Measurements from ENCODE around the gene MICOS13.
A peak's percentile ranks its signal among the peaks of the same experiment; 100 is the strongest.

MICOS13 gene

DNA sequence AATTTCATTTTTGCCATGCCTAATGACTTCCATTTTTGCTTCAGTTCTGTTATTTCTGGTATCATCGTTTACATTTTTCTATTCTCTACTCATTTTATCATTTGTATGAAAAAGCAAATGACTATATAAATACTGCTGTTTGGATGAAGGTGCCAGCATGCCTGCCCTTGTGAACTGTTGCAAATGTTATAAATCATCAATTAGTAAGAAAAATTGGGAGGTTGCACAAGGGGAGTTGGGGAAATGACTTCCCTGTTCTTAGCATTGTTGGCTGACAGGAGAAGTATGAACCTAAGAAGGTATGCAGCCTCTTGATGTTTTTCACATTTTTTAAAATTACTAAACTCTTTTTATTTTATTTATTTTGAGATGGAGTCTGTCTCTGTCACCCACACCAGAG lies 42.3 kb downstream of the MICOS13 start:
- TF ChIP-seq, protein P1, sequence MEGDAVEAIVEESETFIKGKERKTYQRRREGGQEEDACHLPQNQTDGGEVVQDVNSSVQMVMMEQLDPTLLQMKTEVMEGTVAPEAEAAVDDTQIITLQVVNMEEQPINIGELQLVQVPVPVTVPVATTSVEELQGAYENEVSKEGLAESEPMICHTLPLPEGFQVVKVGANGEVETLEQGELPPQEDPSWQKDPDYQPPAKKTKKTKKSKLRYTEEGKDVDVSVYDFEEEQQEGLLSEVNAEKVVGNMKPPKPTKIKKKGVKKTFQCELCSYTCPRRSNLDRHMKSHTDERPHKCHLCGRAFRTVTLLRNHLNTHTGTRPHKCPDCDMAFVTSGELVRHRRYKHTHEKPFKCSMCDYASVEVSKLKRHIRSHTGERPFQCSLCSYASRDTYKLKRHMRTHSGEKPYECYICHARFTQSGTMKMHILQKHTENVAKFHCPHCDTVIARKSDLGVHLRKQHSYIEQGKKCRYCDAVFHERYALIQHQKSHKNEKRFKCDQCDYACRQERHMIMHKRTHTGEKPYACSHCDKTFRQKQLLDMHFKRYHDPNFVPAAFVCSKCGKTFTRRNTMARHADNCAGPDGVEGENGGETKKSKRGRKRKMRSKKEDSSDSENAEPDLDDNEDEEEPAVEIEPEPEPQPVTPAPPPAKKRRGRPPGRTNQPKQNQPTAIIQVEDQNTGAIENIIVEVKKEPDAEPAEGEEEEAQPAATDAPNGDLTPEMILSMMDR (IDR thresholded peaks at IDR 0.05; ENCODE audit: insufficient read depth, low read depth, low read length, missing control alignments) = no peak
- no peak overlapping the region for H3K4me3 ChIP-seq (ENCODE audit: low read depth, low read length)
- no peak for DNase-seq (ENCODE audit: low read depth)

GRCh38 chr19:5635427-5635826 lies 44.9 kb downstream of the MICOS13 start:
- DNase-seq (ENCODE audit: low read depth) = no peak
- TF ChIP-seq, protein P1 (IDR thresholded peaks at IDR 0.05; ENCODE audit: insufficient read depth, low read depth, low read length, missing control alignments) = no peak

GRCh38 chr19:5632657-5633056 lies 47.7 kb downstream of the MICOS13 start:
- TF ChIP-seq, protein P1 (IDR thresholded peaks at IDR 0.05; ENCODE audit: insufficient read depth, low read depth, low read length, missing control alignments) = no peak
- no peak overlapping the region for H3K4me3 ChIP-seq (ENCODE audit: low read depth, low read length)
- DNase-seq (ENCODE audit: low read depth) = no peak

More at GRCh38 chr19:5635427-5635826, 44.9 kb downstream of the MICOS13 start:
- H3K4me3 ChIP-seq (ENCODE audit: low read depth, low read length) = no peak overlapping the region

DNA sequence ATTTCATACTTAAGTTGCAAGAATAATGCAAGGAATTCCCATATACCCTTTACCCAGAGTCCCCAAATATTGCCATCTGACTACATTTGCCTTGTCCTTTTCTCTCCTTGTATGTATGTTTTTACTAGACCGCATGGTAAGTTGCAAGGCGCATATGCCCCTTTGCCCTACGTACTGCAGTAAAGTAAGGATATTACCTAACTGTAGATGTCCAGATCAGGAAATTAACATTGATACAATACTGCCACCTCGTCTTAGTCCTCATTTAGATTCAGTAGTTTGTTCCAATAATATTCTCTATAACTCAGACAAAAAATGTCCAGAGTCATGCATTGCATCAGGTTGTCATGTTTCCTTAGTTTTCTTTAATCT lies 48.1 kb downstream of the MICOS13 start:
- H3K4me3 ChIP-seq (ENCODE audit: low read depth, low read length) = no peak overlapping the region
- DNase-seq (ENCODE audit: low read depth) = no peak
- TF ChIP-seq, protein P1 (IDR thresholded peaks at IDR 0.05; ENCODE audit: insufficient read depth, low read depth, low read length, missing control alignments) = no peak

- H3K4me3 ChIP-seq (ENCODE audit: low read depth, low read length) = no peak overlapping the region
- no peak for DNase-seq (ENCODE audit: low read depth)
- TF ChIP-seq, protein P1 (IDR thresholded peaks at IDR 0.05; ENCODE audit: insufficient read depth, low read depth, low read length, missing control alignments) = no peak
Observed at GRCh38 chr19:5631567-5632240, 48.6 kb downstream of the MICOS13 start.

- DNase-seq (ENCODE audit: low read depth) = peak; percentile 30
- TF ChIP-seq, protein P1 (IDR thresholded peaks at IDR 0.05; ENCODE audit: insufficient read depth, low read depth, low read length, missing control alignments) = no peak
- no peak overlapping the region for H3K4me3 ChIP-seq (ENCODE audit: low read depth, low read length)
Observed at GRCh38 chr19:5628919-5629481, 51.3 kb downstream of the MICOS13 start.

- TF ChIP-seq, protein P1 (IDR thresholded peaks at IDR 0.05; ENCODE audit: insufficient read depth, low read depth, low read length, missing control alignments) = no peak
- H3K4me3 ChIP-seq (ENCODE audit: low read depth, low read length) = no peak overlapping the region
- peak; percentile 39 for DNase-seq (ENCODE audit: low read depth)
Observed at GRCh38 chr19:5628461-5628860, 51.9 kb downstream of the MICOS13 start.
